ENCODE measurements around the gene SARS1. TPM values are rescaled to one million over a fixed set of nuclear protein-coding genes. Genes with fewer than 3 reads are reported as not detected.

The SARS1 gene
- total RNA-seq, 2 experiments from 2014 or later: 122 to 131 TPM

DNA sequence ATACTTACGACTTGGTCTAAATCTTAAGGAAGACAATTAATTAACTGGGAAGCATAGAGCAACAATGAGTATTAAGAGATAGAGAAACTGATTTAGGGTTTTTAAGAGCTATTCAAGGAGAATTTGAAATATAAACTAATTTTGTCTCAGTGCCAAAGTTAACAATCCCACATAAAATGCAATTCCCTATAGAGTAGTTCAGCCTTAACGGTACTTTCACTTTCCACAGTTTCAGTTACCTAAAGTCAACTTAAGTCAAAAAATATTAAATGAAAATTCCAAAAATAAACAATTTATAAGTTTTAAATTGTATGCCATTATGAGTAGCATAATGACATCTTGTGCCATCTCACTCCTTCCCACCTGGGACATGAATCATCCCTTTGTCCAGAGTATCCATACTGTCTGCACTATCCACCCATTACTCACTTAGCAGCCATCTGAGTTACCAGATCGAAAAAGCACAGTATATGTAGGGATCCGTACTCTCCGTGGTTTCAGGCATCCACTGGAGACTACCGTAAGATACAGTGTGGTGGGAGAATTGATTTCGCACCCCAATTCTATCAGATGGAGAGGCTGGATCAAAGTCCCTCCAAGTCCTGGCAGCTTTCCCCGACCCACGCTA, 4.8 kb upstream of the SARS1 start:
- no peak for TF ChIP-seq CTCF (IDR thresholded peaks at IDR 0.05)
- DNase-seq (no peak), ATAC-seq (ENCODE audit: poor library complexity) (no peak)
- Mint-ChIP-seq H3K9me3 (no peaks in the 10 kb centered on the region), H3K27ac (no peak overlapping the region), H3K27me3 (no peaks in the 10 kb centered on the region), H3K4me1 (ENCODE audit: low read depth) (peaks cover 3% of the 10 kb centered on the region), H3K4me3 (no peak overlapping the region), H3K36me3 (ENCODE audit: low read depth) (peaks cover 4% of the 10 kb centered on the region)
- H3K36me3 ChIP-seq (ENCODE audit: insufficient read depth, low read length): no peaks in the 10 kb centered on the region
- ChIA-PET CTCF (no interaction called here), POLR2A (no interaction called here)
- H3K27ac ChIP-seq (ENCODE audit: low read depth in 1 of 2, low read length in 2 of 2): no peak overlapping the region
- peaks cover 7% of the 10 kb centered on the region for H3K4me1 ChIP-seq (ENCODE audit: insufficient read depth, low read length)
- no peak overlapping the region for H3K4me3 ChIP-seq (ENCODE audit: low read length)
- no peaks in the 10 kb centered on the region for H3K9me3 ChIP-seq (ENCODE audit: control insufficient read depth in 1 of 2, insufficient read depth in 1 of 2, low read length in 2 of 2)
- intact Hi-C loops (cut with DNase I, micrococcal nuclease): loop anchor here in 1 of 2 experiments (10.0 kb wide), 1 partner anchor 334 kb away; the partner anchor contains the start of gene GPSM2
- H3K27me3 ChIP-seq (ENCODE audit: control insufficient read depth in 1 of 2, insufficient read depth in 2 of 2, low read length in 2 of 2): no peaks in the 10 kb centered on the region

DNA sequence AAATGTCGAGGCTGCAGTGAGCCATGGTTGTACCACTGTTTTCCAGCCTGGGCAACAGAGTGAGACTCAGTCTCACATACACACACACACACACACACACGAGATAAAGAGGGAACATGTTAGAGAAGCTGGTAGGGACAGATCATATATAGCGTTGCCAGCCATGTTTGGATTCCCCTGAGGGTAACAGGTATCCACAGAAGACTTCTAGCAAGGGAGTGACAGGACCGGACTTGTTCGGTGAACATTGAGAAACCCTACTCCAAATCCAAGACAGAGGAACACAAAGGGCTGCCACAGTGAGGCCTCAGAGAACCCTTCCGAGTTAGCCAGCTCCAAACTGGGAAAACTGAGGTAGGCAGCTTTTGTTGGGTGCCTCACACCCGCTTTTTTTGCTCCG, 3.7 kb upstream of the SARS1 start:
- no peak overlapping the region for H3K27ac Mint-ChIP-seq
- POLR2A ChIA-PET: no interaction called here

DNA sequence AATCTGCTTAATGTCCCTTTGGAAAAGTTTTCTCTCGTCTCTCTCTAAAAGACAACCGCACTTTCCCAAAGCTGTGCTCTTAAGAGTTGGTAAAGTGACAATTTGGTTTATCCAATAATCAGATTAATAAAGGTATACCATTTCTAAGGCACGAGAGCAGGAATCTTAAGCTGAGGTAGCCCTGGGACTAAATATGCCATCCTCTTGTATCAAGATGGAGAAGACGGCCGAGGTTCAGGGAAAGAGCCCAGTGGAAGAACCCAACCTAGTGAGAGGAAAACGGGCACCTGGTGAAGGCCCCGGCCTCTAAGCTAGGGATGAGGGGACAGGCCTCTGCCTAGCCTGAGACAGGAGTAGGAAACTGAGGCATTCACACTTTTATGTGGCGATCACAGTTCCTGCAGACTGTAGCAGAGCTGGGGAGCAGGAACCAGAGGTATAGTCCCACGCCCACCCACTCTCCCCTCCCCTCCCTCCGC, 334 bp upstream of the SARS1 start:
- ATAC-seq (ENCODE audit: poor library complexity): no peak
- no peaks in the 10 kb centered on the region for H3K27me3 ChIP-seq (ENCODE audit: control insufficient read depth in 1 of 2, insufficient read depth in 2 of 2, low read length in 2 of 2)
- peaks cover 36% of the 10 kb centered on the region for H3K4me1 Mint-ChIP-seq (ENCODE audit: low read depth)

More for the DNA sequence above, 3.7 kb upstream of the SARS1 start:
- Histone ChIP-seq H3K9me3 (ENCODE audit: control insufficient read depth in 1 of 2, insufficient read depth in 1 of 2, low read length in 2 of 2) (no peaks in the 10 kb centered on the region), H3K4me3 (ENCODE audit: low read length) (no peak overlapping the region), H3K4me1 (ENCODE audit: insufficient read depth, low read length) (peaks cover 10% of the 10 kb centered on the region), H3K27me3 (ENCODE audit: control insufficient read depth in 1 of 2, insufficient read depth in 2 of 2, low read length in 2 of 2) (no peaks in the 10 kb centered on the region), H3K27ac (ENCODE audit: low read depth in 1 of 2, low read length in 2 of 2) (no peak overlapping the region), H3K36me3 (ENCODE audit: insufficient read depth, low read length) (no peaks in the 10 kb centered on the region)
- intact Hi-C loops (cut with DNase I, micrococcal nuclease): loop anchor here (5.0 to 10.0 kb wide), 6 partner anchors 72 to 415 kb away; partner anchors contain the start of genes ELAPOR1 (in 2 of the 2), PSRC1 (in 1 of the 2) and WDR47 (in 1 of the 2)
- CTCF ChIA-PET: interaction anchor here (0.5 kb wide), 1 partner anchor 93 kb away, joined by 3 read pairs; no protein-coding TSS in a partner anchor
- Mint-ChIP-seq H3K36me3 (ENCODE audit: low read depth) (peaks cover 15% of the 10 kb centered on the region), H3K27me3 (no peaks in the 10 kb centered on the region), H3K4me1 (ENCODE audit: low read depth) (peaks cover 14% of the 10 kb centered on the region), H3K9me3 (no peaks in the 10 kb centered on the region), H3K4me3 (no peak overlapping the region)
- DNase-seq: no peak
- no peak for ATAC-seq (ENCODE audit: poor library complexity)
- TF ChIP-seq CTCF (IDR thresholded peaks at IDR 0.05): no peak

More for the DNA sequence above, 334 bp upstream of the SARS1 start:
- peak overlapping the region; percentile 90 for H3K27ac Mint-ChIP-seq
- CTCF ChIA-PET: interaction anchor here (1.1 to 1.8 kb wide), 3 partner anchors 9 to 12 kb away, joined by 3 to 9 read pairs (median 3); no protein-coding TSS in a partner anchor
- peak overlapping the region; percentile 81 for H3K4me3 ChIP-seq (ENCODE audit: low read length)
- DNase-seq: no peak
- no peak overlapping the region for H3K27ac ChIP-seq (ENCODE audit: low read depth in 1 of 2, low read length in 2 of 2)
- POLR2A ChIA-PET: interaction anchor here (0.7 to 3.3 kb wide), 25 partner anchors 8 to 1751 kb away, joined by 3 to 36 read pairs (median 6); partner anchors contain the start of genes AHCYL1, ATXN7L2, CLCC1 and ELAPOR1
- H3K36me3 ChIP-seq (ENCODE audit: insufficient read depth, low read length): peaks cover 8% of the 10 kb centered on the region
- H3K4me1 ChIP-seq (ENCODE audit: insufficient read depth, low read length): peaks cover 30% of the 10 kb centered on the region
- H3K4me3 Mint-ChIP-seq: peak overlapping the region; percentile 99
- H3K27me3 Mint-ChIP-seq: no peaks in the 10 kb centered on the region
- intact Hi-C loops (cut with DNase I, micrococcal nuclease): loop anchor here (5.0 to 10.0 kb wide), 6 partner anchors 69 to 411 kb away; partner anchors contain the start of genes ELAPOR1 (in 2 of the 2), PSRC1 (in 1 of the 2) and WDR47 (in 1 of the 2)
- H3K9me3 Mint-ChIP-seq: no peaks in the 10 kb centered on the region
- no peaks in the 10 kb centered on the region for H3K9me3 ChIP-seq (ENCODE audit: control insufficient read depth in 1 of 2, insufficient read depth in 1 of 2, low read length in 2 of 2)
- TF ChIP-seq CTCF (IDR thresholded peaks at IDR 0.05): no peak
- H3K36me3 Mint-ChIP-seq (ENCODE audit: low read depth): peaks cover 34% of the 10 kb centered on the region

Measured in CD4-positive, alpha-beta T cell (primary cell).